ENCODE data around the gene LEO1. TPM values are rescaled to one million over a fixed set of nuclear protein-coding genes. Genes with fewer than 3 reads are reported as not detected.

The LEO1 gene
- total RNA-seq, 4 donors from 2014 or later: 23.9 to 53.6 (median 27.3) TPM

GRCh38 chr15:51936105-51936478 lies 35.5 kb downstream of the LEO1 start:
- Histone ChIP-seq H3K36me3 (peaks cover 0 to 31% (median 0%) of the 10 kb centered on the region in 3 donors), H3K27me3 (no peaks in the 10 kb centered on the region), H3K4me1 (no peaks in the 10 kb centered on the region), H3K4me3 (no peak overlapping the region), H3K27ac (no peak overlapping the region), H3K9me3 (no peaks in the 10 kb centered on the region)
- TF ChIP-seq POLR2A (IDR thresholded peaks at IDR 0.05) (no peak), CTCF (IDR thresholded peaks at IDR 0.05) (no peak)
- no peak for DNase-seq

GRCh38 chr15:51935466-51936104 lies 36.0 kb downstream of the LEO1 start:
- Histone ChIP-seq H3K4me3 (no peak overlapping the region), H3K4me1 (no peaks in the 10 kb centered on the region), H3K27ac (no peak overlapping the region), H3K36me3 (peaks cover 0 to 31% (median 0%) of the 10 kb centered on the region in 3 donors), H3K27me3 (no peaks in the 10 kb centered on the region), H3K9me3 (no peaks in the 10 kb centered on the region)
- TF ChIP-seq CTCF (IDR thresholded peaks at IDR 0.05) (no peak), POLR2A (IDR thresholded peaks at IDR 0.05) (no peak)
- DNase-seq: no peak

GRCh38 chr15:51932161-51932560 lies 39.4 kb downstream of the LEO1 start:
- Histone ChIP-seq H3K4me3 (no peak overlapping the region), H3K36me3 (peaks cover 0 to 16% (median 0%) of the 10 kb centered on the region in 3 donors), H3K27me3 (no peaks in the 10 kb centered on the region), H3K27ac (no peak overlapping the region), H3K9me3 (no peaks in the 10 kb centered on the region), H3K4me1 (no peaks in the 10 kb centered on the region)
- DNase-seq: no peak
- TF ChIP-seq CTCF (IDR thresholded peaks at IDR 0.05): no peak
- no peak for TF ChIP-seq POLR2A (IDR thresholded peaks at IDR 0.05)

- Histone ChIP-seq H3K9me3 (no peaks in the 10 kb centered on the region), H3K27me3 (no peaks in the 10 kb centered on the region), H3K4me1 (no peaks in the 10 kb centered on the region), H3K36me3 (peaks cover 0 to 16% (median 0%) of the 10 kb centered on the region in 3 donors), H3K4me3 (no peak overlapping the region), H3K27ac (no peak overlapping the region)
- no peak for DNase-seq
- TF ChIP-seq POLR2A (IDR thresholded peaks at IDR 0.05): no peak
Measured at GRCh38 chr15:51931638-51932037, 39.9 kb downstream of the LEO1 start.

DNA sequence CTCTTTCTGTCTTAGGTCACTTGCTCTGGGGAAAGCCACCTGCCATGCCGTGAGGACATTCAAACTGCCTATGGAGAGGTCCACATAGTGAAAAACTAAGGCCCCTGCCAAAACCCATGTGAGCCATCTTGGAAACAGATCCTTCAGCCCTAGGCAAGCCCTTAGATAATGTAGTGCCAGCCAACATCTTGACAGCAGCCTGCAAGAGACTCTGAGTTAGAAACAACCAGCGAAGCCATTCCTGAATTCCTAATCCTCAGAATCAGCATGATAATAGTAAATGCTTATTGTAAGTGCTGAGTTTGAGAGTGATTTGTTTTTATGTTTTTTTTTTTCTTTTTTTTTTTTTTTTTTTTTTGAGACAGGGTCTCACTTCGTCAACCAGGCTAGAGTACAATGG lies 40.6 kb downstream of the LEO1 start:
- Histone ChIP-seq H3K9me3 (no peaks in the 10 kb centered on the region), H3K4me1 (no peaks in the 10 kb centered on the region), H3K36me3 (peaks cover 0 to 16% (median 0%) of the 10 kb centered on the region in 3 donors), H3K27me3 (no peaks in the 10 kb centered on the region), H3K4me3 (no peak overlapping the region), H3K27ac (no peak overlapping the region)
- no peak for DNase-seq
- no peak for TF ChIP-seq POLR2A (IDR thresholded peaks at IDR 0.05)
- no peak for TF ChIP-seq CTCF (IDR thresholded peaks at IDR 0.05)

GRCh38 chr15:51926809-51927208 lies 44.8 kb downstream of the LEO1 start:
- TF ChIP-seq CTCF (IDR thresholded peaks at IDR 0.05) (no peak), POLR2A (IDR thresholded peaks at IDR 0.05) (no peak)
- Histone ChIP-seq H3K27me3 (no peaks in the 10 kb centered on the region), H3K36me3 (peaks cover 0 to 37% (median 0%) of the 10 kb centered on the region in 3 donors), H3K27ac (no peak overlapping the region), H3K4me3 (no peak overlapping the region), H3K9me3 (no peaks in the 10 kb centered on the region), H3K4me1 (no peaks in the 10 kb centered on the region)
- DNase-seq: no peak
